Osteocyte (in vitro differentiated cells): ENCODE measurements around the gene SUMO3. TPM values are rescaled to one million over a fixed set of nuclear protein-coding genes. Genes with fewer than 3 reads are reported as not detected.

ENCODE experiments used
- DNase-seq: peaks from one replicate; pipeline ENCODE4 v3.0.0; 2021; ENCODE audit warnings: mixed read lengths; ENCODE audit not compliant: unreplicated experiment; ENCODE audit errors: extremely low spot score
- H3K27ac Mint-ChIP-seq: one replicate; pipeline ENCODE4 v1.8.0; 2021; ENCODE audit warnings: mild to moderate bottlenecking, mixed read lengths; ENCODE audit not compliant: unreplicated experiment
- H3K27me3 Mint-ChIP-seq: one replicate; pipeline ENCODE4 v1.8.0; 2021; ENCODE audit warnings: mixed read lengths; ENCODE audit not compliant: unreplicated experiment
- H3K36me3 Mint-ChIP-seq: one replicate; pipeline ENCODE4 v1.8.0; 2021; ENCODE audit warnings: mixed read lengths; ENCODE audit not compliant: unreplicated experiment
- H3K4me1 Mint-ChIP-seq: one replicate; pipeline ENCODE4 v1.8.0; 2021; ENCODE audit warnings: mixed read lengths; ENCODE audit not compliant: unreplicated experiment
- H3K4me3 Mint-ChIP-seq: one replicate; pipeline ENCODE4 v1.8.0; 2021; ENCODE audit warnings: mild to moderate bottlenecking, moderate library complexity, mixed read lengths; ENCODE audit not compliant: unreplicated experiment
- H3K9me3 Mint-ChIP-seq: one replicate; pipeline ENCODE4 v1.8.0; 2021; ENCODE audit warnings: mixed read lengths; ENCODE audit not compliant: unreplicated experiment
- total RNA-seq: library from RNA; stranded (reverse); gene quantifications from 2 replicates; pipeline ENCODE4 v1.2.1, GENCODE V29; 2021
- TF ChIP-seq, protein P1 (sequence below): fragments of 200-600 bp; sonication (generic); IDR thresholded peaks from 2 replicates; pipeline ENCODE4 v1.5.0; 2021; ENCODE audit warnings: antibody characterized with exemption, mild to moderate bottlenecking, moderate library complexity

The SUMO3 gene
- total RNA-seq, 1 donor from 2014 or later: 69.6 TPM

GRCh38 chr21:44763451-44764318 is 54.2 kb downstream of the SUMO3 start:
- Mint-ChIP-seq H3K27ac (no peak overlapping the region), H3K27me3 (no peaks in the 10 kb centered on the region), H3K4me3 (no peak overlapping the region), H3K4me1 (peaks cover 5% of the 10 kb centered on the region), H3K9me3 (no peaks in the 10 kb centered on the region), H3K36me3 (peaks cover 7% of the 10 kb centered on the region)
- TF ChIP-seq, protein P1, sequence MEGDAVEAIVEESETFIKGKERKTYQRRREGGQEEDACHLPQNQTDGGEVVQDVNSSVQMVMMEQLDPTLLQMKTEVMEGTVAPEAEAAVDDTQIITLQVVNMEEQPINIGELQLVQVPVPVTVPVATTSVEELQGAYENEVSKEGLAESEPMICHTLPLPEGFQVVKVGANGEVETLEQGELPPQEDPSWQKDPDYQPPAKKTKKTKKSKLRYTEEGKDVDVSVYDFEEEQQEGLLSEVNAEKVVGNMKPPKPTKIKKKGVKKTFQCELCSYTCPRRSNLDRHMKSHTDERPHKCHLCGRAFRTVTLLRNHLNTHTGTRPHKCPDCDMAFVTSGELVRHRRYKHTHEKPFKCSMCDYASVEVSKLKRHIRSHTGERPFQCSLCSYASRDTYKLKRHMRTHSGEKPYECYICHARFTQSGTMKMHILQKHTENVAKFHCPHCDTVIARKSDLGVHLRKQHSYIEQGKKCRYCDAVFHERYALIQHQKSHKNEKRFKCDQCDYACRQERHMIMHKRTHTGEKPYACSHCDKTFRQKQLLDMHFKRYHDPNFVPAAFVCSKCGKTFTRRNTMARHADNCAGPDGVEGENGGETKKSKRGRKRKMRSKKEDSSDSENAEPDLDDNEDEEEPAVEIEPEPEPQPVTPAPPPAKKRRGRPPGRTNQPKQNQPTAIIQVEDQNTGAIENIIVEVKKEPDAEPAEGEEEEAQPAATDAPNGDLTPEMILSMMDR: no peak
- peak; percentile 73 for DNase-seq

DNA sequence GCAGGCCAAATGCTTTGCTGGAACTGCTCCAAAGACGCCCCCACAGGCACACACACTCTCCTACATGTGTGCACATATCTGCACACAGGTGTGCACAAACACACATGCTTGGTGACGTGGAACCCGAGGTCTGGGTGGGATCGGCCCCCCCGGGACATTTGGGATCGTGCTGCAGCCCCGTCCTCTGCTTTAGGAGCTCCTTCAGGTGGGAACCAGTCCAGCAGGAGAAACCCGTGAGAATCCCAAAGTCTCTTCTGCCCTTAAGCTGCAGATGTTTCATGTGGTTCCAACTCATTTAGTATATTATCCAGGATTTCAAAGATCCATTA is 54.8 kb downstream of the SUMO3 start:
- H3K9me3 Mint-ChIP-seq: no peaks in the 10 kb centered on the region
- peaks cover 3% of the 10 kb centered on the region for H3K4me1 Mint-ChIP-seq
- TF ChIP-seq, protein P1: no peak
- peak; percentile 74 for DNase-seq
- H3K27me3 Mint-ChIP-seq: no peaks in the 10 kb centered on the region
- H3K36me3 Mint-ChIP-seq: peaks cover 3% of the 10 kb centered on the region
- no peak overlapping the region for H3K4me3 Mint-ChIP-seq
- no peak overlapping the region for H3K27ac Mint-ChIP-seq

DNA sequence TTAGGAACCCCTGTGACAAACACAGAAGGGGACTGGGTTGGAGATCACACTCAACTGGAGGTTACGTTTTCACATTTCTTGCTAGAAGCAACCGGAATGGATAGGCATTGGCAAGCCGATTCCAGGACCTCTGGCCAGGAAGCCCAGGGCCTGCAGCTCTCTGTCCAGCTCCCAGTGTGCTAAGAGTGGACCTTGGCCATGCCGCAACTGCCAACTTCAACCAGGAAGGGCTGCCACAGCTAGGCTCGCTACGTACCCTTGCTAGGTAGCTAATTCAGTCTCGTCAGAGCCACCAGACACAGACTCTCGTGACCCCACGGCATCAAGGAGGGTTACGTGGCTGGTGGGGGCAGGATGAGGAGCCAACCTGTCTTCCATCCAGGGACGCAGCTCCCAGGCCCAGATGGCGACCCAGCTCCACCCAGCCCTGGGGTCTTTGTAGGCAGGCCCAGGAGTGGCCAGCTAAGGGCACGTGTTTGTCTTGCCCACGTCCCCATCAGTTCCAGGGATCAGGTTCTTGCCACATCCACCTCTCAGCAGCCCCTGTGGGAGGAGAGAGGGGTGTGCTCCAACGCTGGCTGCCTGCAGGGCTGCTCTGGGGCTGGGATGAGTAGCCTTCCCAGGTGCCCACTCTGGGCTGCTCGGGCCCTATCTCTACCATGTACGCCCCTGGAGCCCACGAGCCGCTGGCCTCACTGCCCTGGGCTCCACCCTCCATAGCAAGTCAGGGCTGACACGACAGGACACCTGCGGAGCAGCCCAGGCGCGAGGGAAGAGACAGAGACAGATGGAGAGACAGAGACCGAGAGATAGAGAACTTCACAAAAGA is 55.4 kb downstream of the SUMO3 start:
- Mint-ChIP-seq H3K4me3 (no peak overlapping the region), H3K9me3 (no peaks in the 10 kb centered on the region), H3K27me3 (no peaks in the 10 kb centered on the region), H3K27ac (no peak overlapping the region), H3K4me1 (peaks cover 3% of the 10 kb centered on the region), H3K36me3 (peaks cover 1% of the 10 kb centered on the region)
- DNase-seq: peak; percentile 66
- TF ChIP-seq, protein P1: no peak

GRCh38 chr21:44761747-44762208 is 56.1 kb downstream of the SUMO3 start:
- no peak overlapping the region for H3K27ac Mint-ChIP-seq
- peaks cover 3% of the 10 kb centered on the region for H3K4me1 Mint-ChIP-seq
- H3K27me3 Mint-ChIP-seq: no peaks in the 10 kb centered on the region
- TF ChIP-seq, protein P1: no peak
- no peak overlapping the region for H3K4me3 Mint-ChIP-seq
- H3K36me3 Mint-ChIP-seq: no peaks in the 10 kb centered on the region
- H3K9me3 Mint-ChIP-seq: no peaks in the 10 kb centered on the region
- DNase-seq: no peak
